Esophagus squamous epithelium (tissue), 5 donors: ENCODE measurements around the gene RSPO1. TPM values are rescaled to one million over a fixed set of nuclear protein-coding genes. Genes with fewer than 3 reads are reported as not detected.

ENCODE experiments used
- DNase-seq: peaks from one replicate; lab custom pipeline; 2025; lab: John Stamatoyannopoulos, UW
- H3K27ac ChIP-seq, 4 donors: fragments of 200-600 bp; sonication (generic); one replicate each; pipeline ENCODE4 v1.5.1; 2016 to 2019; ENCODE audit warnings: mild to moderate bottlenecking in 1 of 4
- H3K27me3 ChIP-seq, 4 donors: fragments of 200-600 bp; sonication (generic); 1 replicate in 3 of 4; 2 replicates in 1 of 4; pipeline versions ENCODE4 v1.5.1 to v1.6.0; 2017 to 2021; ENCODE audit warnings: antibody characterized with exemption in 1 of 4
- H3K36me3 ChIP-seq, 3 donors: fragments of 200-600 bp; sonication (generic); one replicate each; pipeline ENCODE4 v1.5.1; 2016 to 2019
- H3K4me1 ChIP-seq, 3 donors: fragments of 200-600 bp; sonication (generic); one replicate each; pipeline ENCODE4 v1.5.1; 2017 to 2019
- H3K4me3 ChIP-seq, 4 donors: fragments of 200-600 bp; sonication (generic); 1 replicate in 3 of 4; 2 replicates in 1 of 4; pipeline ENCODE4 v1.5.1; 2016 to 2019; ENCODE audit warnings: mild to moderate bottlenecking in 2 of 4, moderate library complexity in 1 of 4
- H3K9me3 ChIP-seq, 3 donors: fragments of 200-600 bp; sonication (generic); one replicate each; pipeline ENCODE4 v1.5.1; 2016 to 2019
- CTCF ChIP-seq, 6 experiments: fragments of 450-650 bp in 4 of 6; fragments of 200-600 bp in 2 of 6; sonication (generic) in 2 of 6; IDR thresholded peaks; one replicate each; pipeline ENCODE4 v1.5.1; 2016 to 2019; ENCODE audit warnings: antibody characterized with exemption in 6 of 6, mild to moderate bottlenecking in 4 of 6, moderate library complexity in 4 of 6
- POLR2A ChIP-seq, 4 donors: fragments of 450-650 bp; IDR thresholded peaks; one replicate each; pipeline ENCODE4 v1.6.1; 2017; ENCODE audit warnings: antibody characterized with exemption in 4 of 4, mild to moderate bottlenecking in 4 of 4, moderate library complexity in 3 of 4
- WGBS, 2 donors: methylation state at CpG; one replicate each; pipeline ENCODE4 v1.1.5; 2018; 5-methylcytosine and 5-hydroxymethylcytosine counted together
- intact Hi-C: fragments of 100-400 bp; cut with DNase I; formaldehyde crosslinking; loops from one replicate; pipeline ENCODE4 v1.15.0; 2022
- total RNA-seq, 4 donors: library from RNA; depleted of rRNA; stranded (reverse); fragments of >200 nt; gene quantifications; one replicate each; pipeline ENCODE4 v1.1.0, GENCODE V29; 2016
- donor health status: DM: yes; HTN: yes; CAD: no.

The RSPO1 gene
- total RNA-seq, 4 donors from 2014 or later = 0.49 to 6.1 (median 2.4) TPM

- intact Hi-C loops = loop anchor here (5.0 kb wide), 1 partner anchor 81 kb away; no protein-coding TSS in a partner anchor
- TF ChIP-seq POLR2A (IDR thresholded peaks at IDR 0.05) = no peak
- TF ChIP-seq CTCF (IDR thresholded peaks at IDR 0.05) = no peak
- Histone ChIP-seq H3K27ac (no peak overlapping the region), H3K36me3 (no peaks in the 10 kb centered on the region), H3K4me1 (peaks cover 0 to 20% (median 0%) of the 10 kb centered on the region in 3 donors), H3K4me3 (no peak overlapping the region), H3K27me3 (peaks cover 0 to 17% (median 0%) of the 10 kb centered on the region in 4 donors), H3K9me3 (no peaks in the 10 kb centered on the region)
- no peak for DNase-seq
Measured at GRCh38 chr1:37601441-37601840, 33.3 kb downstream of the RSPO1 start.

- no peak for DNase-seq
- no peaks in the 10 kb centered on the region for H3K36me3 ChIP-seq
- TF ChIP-seq POLR2A (IDR thresholded peaks at IDR 0.05) (no peak), CTCF (IDR thresholded peaks at IDR 0.05) (no peak)
- WGBS, 2 donors = 78% methylated on average over 3 of the region's 5 CpGs; no CpG with 5 or more reads in 1 of the 2 donors
- intact Hi-C loops = loop anchor here (5.0 kb wide), 1 partner anchor 82 kb away; no protein-coding TSS in a partner anchor
- no peaks in the 10 kb centered on the region for H3K9me3 ChIP-seq
- peaks cover 3 to 15% (median 6%) of the 10 kb centered on the region in 3 donors for H3K4me1 ChIP-seq
- no peak overlapping the region for H3K27ac ChIP-seq
- no peak overlapping the region for H3K4me3 ChIP-seq
- peaks cover 0 to 12% (median 0%) of the 10 kb centered on the region in 4 donors for H3K27me3 ChIP-seq
Measured at GRCh38 chr1:37599940-37600339, 34.8 kb downstream of the RSPO1 start.

- Histone ChIP-seq H3K4me3 (peak overlapping the region; percentile 44 to 88 (median 74)), H3K27me3 (no peaks in the 10 kb centered on the region), H3K9me3 (no peaks in the 10 kb centered on the region), H3K4me1 (peaks cover 11 to 30% (median 16%) of the 10 kb centered on the region in 3 donors), H3K27ac (peak overlapping the region; percentile 76 to 88 (median 87)), H3K36me3 (peaks cover 0 to 26% (median 12%) of the 10 kb centered on the region in 3 donors)
- intact Hi-C loops = no loop called here
- DNase-seq = no peak
- TF ChIP-seq POLR2A (IDR thresholded peaks at IDR 0.05) = no peak
- peak in 1 of 6 experiments; percentile 2 for TF ChIP-seq CTCF (IDR thresholded peaks at IDR 0.05)
- 0 to 5% methylated on average over 2 of the region's 3 CpGs for WGBS, 2 donors
Measured at GRCh38 chr1:37596182-37596667, 38.5 kb downstream of the RSPO1 start.

- Histone ChIP-seq H3K9me3 (no peaks in the 10 kb centered on the region), H3K27me3 (no peaks in the 10 kb centered on the region), H3K27ac (peak within 1 kb of the TSS; percentile 76 to 88 (median 87)), H3K4me1 (peaks cover 11 to 30% (median 16%) of the 10 kb centered on the region in 3 donors), H3K36me3 (peaks cover 0 to 33% (median 17%) of the 10 kb centered on the region in 3 donors), H3K4me3 (peak within 1 kb of the TSS; percentile 44 to 88 (median 74))
- peak; percentile 80 for DNase-seq
- TF ChIP-seq POLR2A (IDR thresholded peaks at IDR 0.05) = peak in 2 of 4 donors; percentile 68 to 81
- peak in 1 of 6 experiments; percentile 18 for TF ChIP-seq CTCF (IDR thresholded peaks at IDR 0.05)
- WGBS, 2 donors = 1 to 2% methylated on average over 9 to 24 of the region's 51 CpGs
- intact Hi-C loops = no loop called here
Measured at GRCh38 chr1:37595440-37596181, 39.1 kb downstream of the RSPO1 start, which contains the start of gene GNL2. TSS of gene GNL2 (minus strand) at chr1:37595937. CDS start at chr1:37595822, 115 bp downstream.

GRCh38 chr1:37593726-37594125, 41.0 kb downstream of the RSPO1 start:
- WGBS, 2 donors = 94 to 99% methylated on average over 6 of the region's 6 CpGs
- H3K36me3 ChIP-seq = peaks cover 0 to 51% (median 30%) of the 10 kb centered on the region in 3 donors
- intact Hi-C loops = no loop called here
- H3K4me1 ChIP-seq = peaks cover 11 to 30% (median 16%) of the 10 kb centered on the region in 3 donors
- H3K4me3 ChIP-seq = no peak overlapping the region
- no peaks in the 10 kb centered on the region for H3K9me3 ChIP-seq
- no peaks in the 10 kb centered on the region for H3K27me3 ChIP-seq
- H3K27ac ChIP-seq = no peak overlapping the region
- TF ChIP-seq CTCF (IDR thresholded peaks at IDR 0.05) = no peak
- TF ChIP-seq POLR2A (IDR thresholded peaks at IDR 0.05) = no peak
- no peak for DNase-seq
